Measurements from ENCODE around the gene METTL22. TPM values are rescaled to one million over a fixed set of nuclear protein-coding genes. Genes with fewer than 3 reads are reported as not detected.

The METTL22 gene
- total and polyA plus RNA-seq, 2 donors (not counting 3 experiments of a cell fraction or from before 2014, with no cell fraction given): 42.0 to 52.6 TPM

DNA sequence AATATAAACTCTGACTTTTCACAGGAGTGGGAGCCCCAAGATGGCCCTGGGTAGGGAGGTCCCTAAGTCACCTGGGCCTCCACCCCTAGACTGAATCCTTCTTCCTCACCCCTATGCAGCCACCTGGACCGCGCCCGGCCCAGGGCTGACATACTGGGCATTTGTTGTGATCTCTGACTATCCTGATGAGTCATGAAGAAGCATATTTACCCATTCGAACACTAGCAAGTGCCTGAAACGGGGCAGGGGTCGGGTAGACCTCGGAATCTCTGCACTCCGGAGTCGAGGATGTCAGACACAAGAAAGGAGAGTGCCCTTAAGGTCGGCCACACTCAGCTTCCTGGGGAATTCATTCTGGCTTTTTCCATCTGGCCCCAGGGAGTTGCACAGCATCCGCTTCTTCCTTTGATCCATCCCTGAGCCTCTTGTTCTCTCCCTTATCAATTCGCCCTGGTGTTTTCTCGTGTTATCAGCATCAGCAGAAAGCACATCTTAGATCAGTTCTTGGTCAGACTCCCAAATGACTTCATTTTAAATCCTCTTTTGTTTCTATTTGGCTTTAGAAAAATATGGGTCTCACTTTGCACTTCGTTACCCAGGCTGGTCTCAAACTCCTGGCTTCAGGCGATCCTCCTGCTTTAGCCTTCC, 10.4 kb downstream of the METTL22 start:
- Histone ChIP-seq H3K9me1 (replicated peaks; ENCODE audit: control insufficient read depth, extremely low read depth, insufficient read depth, low read length) (no peaks in the 10 kb centered on the region), H3K27me3 (ENCODE audit: control insufficient read depth in 2 of 2, insufficient read depth in 2 of 2, low read length in 2 of 2) (no peaks in the 10 kb centered on the region), H3K79me2 (ENCODE audit: control insufficient read depth, insufficient read depth, low read length) (no peaks in the 10 kb centered on the region), H3K36me3 (ENCODE audit: control insufficient read depth in 2 of 2, extremely low read depth in 1 of 2, insufficient read depth in 2 of 2, low read length in 2 of 2) (peaks cover 29 to 60% of the 10 kb centered on the region in 2 experiments), H3K4me2 (ENCODE audit: insufficient read depth, low read length) (no peak overlapping the region), H2AFZ (ENCODE audit: low read depth, low read length) (no peak overlapping the region), H3K9ac (replicated peaks; ENCODE audit: extremely low read depth, insufficient read depth, low read length) (no peak overlapping the region), H3K4me1 (ENCODE audit: control insufficient read depth, extremely low read depth, insufficient read depth, low read length) (no peaks in the 10 kb centered on the region), H3K9me3 (replicated peaks; ENCODE audit: control insufficient read depth, insufficient read depth, low read length) (no peaks in the 10 kb centered on the region), H3K27ac (ENCODE audit: insufficient read depth, low read depth, low read length) (no peak overlapping the region), H3K4me3 (replicated peaks in 1 of 3; ENCODE audit: insufficient read depth in 1 of 3, low read depth in 1 of 3, low read length in 3 of 3) (no peak overlapping the region), H4K20me1 (replicated peaks; ENCODE audit: control insufficient read depth, extremely low read depth, insufficient read depth, low read length) (no peaks in the 10 kb centered on the region)
- dilution Hi-C loops (cut with MboI; ENCODE audit: extremely low pct_ligation_motif_present, low sequenced_read_pairs) (no loop called here), intact Hi-C loops (cut with micrococcal nuclease) (no loop called here)
- no peak for FAIRE-seq
- no peak for TF ChIP-seq GATA2 (IDR thresholded peaks at IDR 0.05; ENCODE audit: insufficient read depth, insufficient read length, low read depth, low read length)
- no TSS peak for BruUV-seq (replicated peaks)
- ChIA-PET POLR2A (no interaction called here), CTCF (interaction anchor here (1.3 kb wide), 1 partner anchor 248 kb away, joined by 3 read pairs; no protein-coding TSS in a partner anchor)
- no peak for DNase-seq (ENCODE audit: low read depth, low spot score)

DNA sequence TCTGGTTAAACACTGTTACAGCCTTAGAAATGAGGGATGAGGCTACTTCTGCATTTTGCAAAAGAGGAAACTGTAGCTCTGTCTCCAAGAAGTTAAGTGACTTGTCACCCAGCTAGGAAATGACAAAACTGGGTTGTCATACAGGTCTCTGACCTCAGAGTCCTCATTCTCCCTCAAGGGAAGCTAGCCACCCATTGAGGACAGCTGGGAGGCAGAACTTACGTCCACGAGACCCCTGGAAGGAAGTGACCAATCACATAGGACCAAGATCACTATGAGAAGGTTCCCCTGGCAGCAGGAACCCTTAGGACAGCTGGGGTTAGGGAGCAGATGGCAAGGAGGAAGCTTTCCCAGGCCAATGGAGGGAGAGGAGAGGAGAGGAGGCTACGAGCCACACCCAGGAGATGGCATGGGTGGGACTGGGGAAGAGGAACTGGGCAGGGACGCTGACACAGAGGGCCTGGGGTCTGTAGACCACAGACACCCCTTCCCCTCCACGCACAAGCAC, 11.2 kb downstream of the METTL22 start:
- no peaks in the 10 kb centered on the region for H3K9me3 ChIP-seq (replicated peaks; ENCODE audit: control insufficient read depth, insufficient read depth, low read length)
- FAIRE-seq (no peak), DNase-seq (ENCODE audit: low read depth, low spot score) (no peak)
- POLR2A ChIA-PET: no interaction called here
- no peaks in the 10 kb centered on the region for H3K79me2 ChIP-seq (ENCODE audit: control insufficient read depth, insufficient read depth, low read length)
- H3K9ac ChIP-seq (replicated peaks; ENCODE audit: extremely low read depth, insufficient read depth, low read length): no peak overlapping the region
- dilution Hi-C loops (cut with MboI; ENCODE audit: extremely low pct_ligation_motif_present, low sequenced_read_pairs) (no loop called here), intact Hi-C loops (cut with micrococcal nuclease) (no loop called here)
- H2AFZ ChIP-seq (ENCODE audit: low read depth, low read length): no peak overlapping the region
- H4K20me1 ChIP-seq (replicated peaks; ENCODE audit: control insufficient read depth, extremely low read depth, insufficient read depth, low read length): no peaks in the 10 kb centered on the region
- no peaks in the 10 kb centered on the region for H3K4me1 ChIP-seq (ENCODE audit: control insufficient read depth, extremely low read depth, insufficient read depth, low read length)
- H3K36me3 ChIP-seq (ENCODE audit: control insufficient read depth in 2 of 2, extremely low read depth in 1 of 2, insufficient read depth in 2 of 2, low read length in 2 of 2): peaks cover 28 to 62% of the 10 kb centered on the region in 2 experiments
- H3K27me3 ChIP-seq (ENCODE audit: control insufficient read depth in 2 of 2, insufficient read depth in 2 of 2, low read length in 2 of 2): no peaks in the 10 kb centered on the region
- H3K4me3 ChIP-seq (replicated peaks in 1 of 3; ENCODE audit: insufficient read depth in 1 of 3, low read depth in 1 of 3, low read length in 3 of 3): no peak overlapping the region
- no peak for TF ChIP-seq JUN (IDR thresholded peaks at IDR 0.05; ENCODE audit: borderline replicate concordance, insufficient read depth, insufficient read length, low read depth)
- TF ChIP-seq, protein P1, sequence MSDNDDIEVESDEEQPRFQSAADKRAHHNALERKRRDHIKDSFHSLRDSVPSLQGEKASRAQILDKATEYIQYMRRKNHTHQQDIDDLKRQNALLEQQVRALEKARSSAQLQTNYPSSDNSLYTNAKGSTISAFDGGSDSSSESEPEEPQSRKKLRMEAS (IDR thresholded peaks at IDR 0.05; ENCODE audit: insufficient read depth, insufficient read length): no peak
- TF ChIP-seq, protein P2, sequence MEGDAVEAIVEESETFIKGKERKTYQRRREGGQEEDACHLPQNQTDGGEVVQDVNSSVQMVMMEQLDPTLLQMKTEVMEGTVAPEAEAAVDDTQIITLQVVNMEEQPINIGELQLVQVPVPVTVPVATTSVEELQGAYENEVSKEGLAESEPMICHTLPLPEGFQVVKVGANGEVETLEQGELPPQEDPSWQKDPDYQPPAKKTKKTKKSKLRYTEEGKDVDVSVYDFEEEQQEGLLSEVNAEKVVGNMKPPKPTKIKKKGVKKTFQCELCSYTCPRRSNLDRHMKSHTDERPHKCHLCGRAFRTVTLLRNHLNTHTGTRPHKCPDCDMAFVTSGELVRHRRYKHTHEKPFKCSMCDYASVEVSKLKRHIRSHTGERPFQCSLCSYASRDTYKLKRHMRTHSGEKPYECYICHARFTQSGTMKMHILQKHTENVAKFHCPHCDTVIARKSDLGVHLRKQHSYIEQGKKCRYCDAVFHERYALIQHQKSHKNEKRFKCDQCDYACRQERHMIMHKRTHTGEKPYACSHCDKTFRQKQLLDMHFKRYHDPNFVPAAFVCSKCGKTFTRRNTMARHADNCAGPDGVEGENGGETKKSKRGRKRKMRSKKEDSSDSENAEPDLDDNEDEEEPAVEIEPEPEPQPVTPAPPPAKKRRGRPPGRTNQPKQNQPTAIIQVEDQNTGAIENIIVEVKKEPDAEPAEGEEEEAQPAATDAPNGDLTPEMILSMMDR (IDR thresholded peaks at IDR 0.05; ENCODE audit: extremely low read depth in 1 of 2, insufficient read depth in 1 of 2, low read depth in 1 of 2, low read length in 2 of 2): no peak
- no peak for TF ChIP-seq FOS (IDR thresholded peaks at IDR 0.05; ENCODE audit: borderline replicate concordance, insufficient read depth, low read length)
- no peak for TF ChIP-seq GATA2 (IDR thresholded peaks at IDR 0.05; ENCODE audit: insufficient read depth, insufficient read length, low read depth, low read length)
- TF ChIP-seq POLR2AphosphoS5 (IDR thresholded peaks at IDR 0.05; ENCODE audit: insufficient read depth, low read depth, low read length): no peak
- TF ChIP-seq EZH2 (IDR thresholded peaks at IDR 0.05; ENCODE audit: borderline replicate concordance, low read depth, low read length, severe bottlenecking): no peak
- TF ChIP-seq POLR2A (IDR thresholded peaks at IDR 0.05; ENCODE audit: low read depth, low read length): no peak
- TF ChIP-seq MYC (IDR thresholded peaks at IDR 0.05; ENCODE audit: low read depth, low read length): no peak
- no peak overlapping the region for H3K27ac ChIP-seq (ENCODE audit: insufficient read depth, low read depth, low read length)
- no TSS peak for BruUV-seq (replicated peaks)
- H3K4me2 ChIP-seq (ENCODE audit: insufficient read depth, low read length): no peak overlapping the region
- H3K9me1 ChIP-seq (replicated peaks; ENCODE audit: control insufficient read depth, extremely low read depth, insufficient read depth, low read length): no peaks in the 10 kb centered on the region
- CTCF ChIA-PET: interaction anchor here (1.3 kb wide), 1 partner anchor 247 kb away, joined by 3 read pairs; no protein-coding TSS in a partner anchor
